ENCODE data around the gene F11R. TPM values are rescaled to one million over a fixed set of nuclear protein-coding genes. Genes with fewer than 3 reads are reported as not detected.

The F11R gene
- total RNA-seq (10 to 100 TPM; 32.1 to 99.1 (median 60.6) TPM), polyA plus RNA-seq (10 to 100 TPM; 19.3 to 83.0 (median 22.9) TPM)
- long read RNA-seq, donor 1, partial matches to known transcripts: 6 of 6 reads
- long read RNA-seq, donor 1, other reads (novel, unspliced or antisense): 0 of 6 reads
- long read RNA-seq, donor 2, partial matches to known transcripts: 8 of 8 reads
- long read RNA-seq, donor 2, other reads (novel, unspliced or antisense): 0 of 8 reads
- long read RNA-seq, donor 3, partial matches to known transcripts: 12 of 12 reads
- long read RNA-seq, donor 3, other reads (novel, unspliced or antisense): 0 of 12 reads
- long read RNA-seq, donor 4, partial matches to known transcripts: 4 of 13 reads
- long read RNA-seq, donor 4, other reads (novel, unspliced or antisense): 9 of 13 reads
- long read RNA-seq, donor 5, partial matches to known transcripts: 2 of 30 reads
- long read RNA-seq, donor 5, other reads (novel, unspliced or antisense): 28 of 30 reads
- long read RNA-seq, donor 6, partial matches to known transcripts: 0 of 2 reads
- long read RNA-seq, donor 6, other reads (novel, unspliced or antisense): 2 of 2 reads
- long read RNA-seq, donor 7, partial matches to known transcripts: 7 of 7 reads
- long read RNA-seq, donor 7, other reads (novel, unspliced or antisense): 0 of 7 reads
- long read RNA-seq, donor 8, partial matches to known transcripts: 24 of 24 reads
- long read RNA-seq, donor 8, other reads (novel, unspliced or antisense): 0 of 24 reads
- long read RNA-seq, donor 9: 0 reads
- long read RNA-seq, donor 10, partial matches to known transcripts: 5 of 5 reads
- long read RNA-seq, donor 10, other reads (novel, unspliced or antisense): 0 of 5 reads

DNA sequence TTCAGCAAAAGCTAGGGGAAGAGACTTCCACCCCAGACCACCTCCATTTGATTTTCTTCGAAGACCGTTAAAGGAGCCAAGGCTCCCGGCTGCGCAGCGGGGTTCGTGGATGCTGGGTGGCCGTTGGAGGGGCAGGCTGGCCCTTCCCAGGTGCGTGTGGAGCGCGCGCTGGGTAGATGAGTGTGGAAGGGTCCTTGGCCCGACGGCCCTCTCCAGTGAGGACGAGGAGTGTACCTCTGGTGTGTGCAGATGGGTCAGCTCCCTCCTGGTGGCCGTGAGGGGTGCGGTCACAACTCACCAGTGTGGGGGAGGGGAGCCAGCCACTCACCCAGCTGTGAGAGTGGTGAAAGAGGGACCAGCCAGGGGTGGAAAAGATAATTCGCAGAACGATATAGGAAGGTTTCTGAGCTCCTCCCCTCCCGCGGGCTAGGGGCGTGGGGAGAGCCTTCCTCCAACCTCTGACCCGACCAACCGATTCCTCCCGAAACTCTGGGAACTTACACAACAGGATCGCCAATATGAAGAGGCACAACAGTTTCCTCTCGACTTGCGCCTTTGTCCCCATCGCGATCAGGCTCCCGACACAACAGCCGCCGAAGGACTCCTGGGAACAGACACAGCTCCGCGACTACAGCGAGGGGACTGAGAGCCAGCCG is at the start of gene F11R:
Gene F11R, minus strand, starts transcription at position 644 of the 656 bp plus-strand sequence. Its CDS starts 79 bp downstream, at position 565.
- Histone ChIP-seq H3K36me3 (replicated peaks in 1 of 2) (no peaks in the 10 kb centered on the region), H3K4me3 (peak within 1 kb of the TSS in 3 of 4 donors; percentile 41 to 79 (median 74)), H3K27ac (peak within 1 kb of the TSS; percentile 12 to 78 (median 64)), H3K9me3 (replicated peaks in 1 of 3) (no peaks in the 10 kb centered on the region), H3K27me3 (no peaks in the 10 kb centered on the region), H3K4me1 (replicated peaks in 1 of 2) (peaks cover 14 to 35% of the 10 kb centered on the region in 2 donors)
- intact Hi-C loops (cut with DNase I): no loop called here
- no peak for TF ChIP-seq POLR2A (IDR thresholded peaks at IDR 0.05)
- TF ChIP-seq, protein P1, sequence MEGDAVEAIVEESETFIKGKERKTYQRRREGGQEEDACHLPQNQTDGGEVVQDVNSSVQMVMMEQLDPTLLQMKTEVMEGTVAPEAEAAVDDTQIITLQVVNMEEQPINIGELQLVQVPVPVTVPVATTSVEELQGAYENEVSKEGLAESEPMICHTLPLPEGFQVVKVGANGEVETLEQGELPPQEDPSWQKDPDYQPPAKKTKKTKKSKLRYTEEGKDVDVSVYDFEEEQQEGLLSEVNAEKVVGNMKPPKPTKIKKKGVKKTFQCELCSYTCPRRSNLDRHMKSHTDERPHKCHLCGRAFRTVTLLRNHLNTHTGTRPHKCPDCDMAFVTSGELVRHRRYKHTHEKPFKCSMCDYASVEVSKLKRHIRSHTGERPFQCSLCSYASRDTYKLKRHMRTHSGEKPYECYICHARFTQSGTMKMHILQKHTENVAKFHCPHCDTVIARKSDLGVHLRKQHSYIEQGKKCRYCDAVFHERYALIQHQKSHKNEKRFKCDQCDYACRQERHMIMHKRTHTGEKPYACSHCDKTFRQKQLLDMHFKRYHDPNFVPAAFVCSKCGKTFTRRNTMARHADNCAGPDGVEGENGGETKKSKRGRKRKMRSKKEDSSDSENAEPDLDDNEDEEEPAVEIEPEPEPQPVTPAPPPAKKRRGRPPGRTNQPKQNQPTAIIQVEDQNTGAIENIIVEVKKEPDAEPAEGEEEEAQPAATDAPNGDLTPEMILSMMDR (IDR thresholded peaks at IDR 0.05): peak in 5 of 6 experiments; percentile 7 to 57 (median 55)
- DNase-seq: peak; percentile 60 to 74 (median 66)
- WGBS, 4 donors: 0 to 1% (median 0%) methylated on average over 15 to 36 of the region's 36 CpGs

DNA sequence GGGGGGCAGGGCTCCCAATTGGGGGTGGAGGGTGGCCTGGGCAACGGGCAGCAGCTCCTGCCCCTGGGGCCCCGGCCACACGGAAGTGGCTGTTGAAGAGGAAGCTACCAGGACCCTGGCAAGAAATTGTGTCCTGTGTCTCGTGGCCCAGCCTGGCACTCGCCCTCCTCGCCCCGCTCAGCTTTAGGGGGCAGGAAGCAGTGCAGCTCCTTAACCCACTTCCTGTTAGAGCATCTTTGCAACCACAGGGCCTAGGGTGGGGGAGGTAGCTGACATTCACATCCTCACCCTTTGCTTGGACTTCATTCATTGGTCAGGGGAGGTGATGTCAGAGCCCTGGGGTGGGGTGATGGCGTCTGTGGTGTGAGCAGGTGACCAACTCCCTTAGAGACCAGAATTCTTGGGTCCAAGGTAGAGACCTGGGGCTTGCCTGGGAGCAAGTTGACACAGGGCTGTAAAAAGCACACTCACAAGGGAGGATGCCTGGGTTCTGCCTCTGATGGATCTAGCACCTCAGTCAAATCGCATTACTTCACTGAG is 48.8 kb upstream of the F11R start, which contains the start of gene ARHGAP30:
Gene ARHGAP30, minus strand, starts transcription at position 161 of the 540 bp plus-strand sequence. CDS start 267 bp downstream, outside the sequence.
- peak; percentile 39 to 81 (median 64) for DNase-seq
- TF ChIP-seq, protein P1 (IDR thresholded peaks at IDR 0.05): no peak
- peak; percentile 20 to 37 for TF ChIP-seq POLR2A (IDR thresholded peaks at IDR 0.05)
- no peaks in the 10 kb centered on the region for H3K9me3 ChIP-seq (replicated peaks in 1 of 3)
- H3K4me3 ChIP-seq: peak within 1 kb of the TSS in 1 of 4 donors; percentile 55
- H3K36me3 ChIP-seq (replicated peaks in 1 of 2): no peaks in the 10 kb centered on the region
- H3K27me3 ChIP-seq: peaks cover 6% of the 10 kb centered on the region
- H3K27ac ChIP-seq: peak within 1 kb of the TSS; percentile 13 to 87 (median 56)
- H3K4me1 ChIP-seq (replicated peaks in 1 of 2): no peaks in the 10 kb centered on the region
- intact Hi-C loops (cut with DNase I): no loop called here
- WGBS, 4 donors: 69 to 78% (median 77%) methylated on average over 3 to 9 of the region's 9 CpGs

GRCh38 chr1:161069241-161069640 is 48.3 kb upstream of the F11R start:
- Histone ChIP-seq H3K4me1 (replicated peaks in 1 of 2) (no peaks in the 10 kb centered on the region), H3K27ac (peak overlapping the region; percentile 13 to 87 (median 56)), H3K9me3 (replicated peaks in 1 of 3) (no peaks in the 10 kb centered on the region), H3K36me3 (replicated peaks in 1 of 2) (no peaks in the 10 kb centered on the region), H3K4me3 (peak overlapping the region in 1 of 4 donors; percentile 55), H3K27me3 (peaks cover 6% of the 10 kb centered on the region)
- no peak for DNase-seq
- intact Hi-C loops (cut with DNase I): no loop called here
- no peak for TF ChIP-seq POLR2A (IDR thresholded peaks at IDR 0.05)
- TF ChIP-seq, protein P1 (IDR thresholded peaks at IDR 0.05): no peak
- WGBS, 4 donors: 68 to 78% (median 73%) methylated on average over 9 of the region's 9 CpGs
